GM23338 (cell line): ENCODE data around the gene TTC17. TPM values are rescaled to one million over a fixed set of nuclear protein-coding genes. Genes with fewer than 3 reads are reported as not detected.

ENCODE experiments used
- CREB1 ChIP-seq: fragments of 250-450 bp; sonication (Bioruptor Pico); IDR thresholded peaks from 2 replicates; pipeline ENCODE4 v1.5.0; 2020; ENCODE audit warnings: low read depth, mild to moderate bottlenecking, moderate library complexity
- CTCF ChIP-seq, 2 experiments: fragments of 200-600 bp in 1 of 2; sonication (generic) in 1 of 2; conservative IDR thresholded peaks; 2 replicates each; pipeline versions ENCODE4 v1.5.1 to v1.6.1; 2016 to 2017; ENCODE audit warnings: antibody characterized with exemption in 2 of 2, low read depth in 2 of 2, mild to moderate bottlenecking in 2 of 2, moderate library complexity in 1 of 2
- EZH2 ChIP-seq: fragments of 200-600 bp; sonication (generic); IDR thresholded peaks from one replicate; pipeline ENCODE4 v1.8.0; 2017; ENCODE audit warnings: antibody characterized with exemption, mild to moderate bottlenecking, low read depth; ENCODE audit not compliant: unreplicated experiment
- NANOG ChIP-seq: IDR thresholded peaks from 2 replicates; pipeline ENCODE4 v1.6.1; 2016; ENCODE audit warnings: antibody characterized with exemption, borderline replicate concordance
- REST ChIP-seq: IDR thresholded peaks from one replicate; pipeline ENCODE4 v1.6.1; 2018; ENCODE audit warnings: antibody characterized with exemption; ENCODE audit not compliant: unreplicated experiment
- ZNF462 ChIP-seq: fragments of 250-450 bp; sonication (Bioruptor Pico); IDR thresholded peaks from 2 replicates; pipeline ENCODE4 v1.5.0; 2020; ENCODE audit warnings: mild to moderate bottlenecking, moderate library complexity
- polyA plus RNA-seq: library from polyadenylated mRNA; unstranded; fragments of >200 nt; fragmentation: Nextera tagmentation; extraction: Ambion mirVana; gene quantifications from 2 replicates; pipeline ENCODE4 v1.2.1, GENCODE V29; 2016
- total RNA-seq: library from RNA; depleted of rRNA; stranded (reverse); fragments of >200 nt; shearing (Covaris generic); gene quantifications from 2 replicates; pipeline ENCODE4 v1.2.3, GENCODE V29; 2014

Gene TTC17
- total and polyA plus RNA-seq, 2 experiments from 2014 or later, result 59.3 to 87.9 TPM

GRCh38 chr11:43511959-43512358 is 153.2 kb downstream of the TTC17 start (continued):
- TF ChIP-seq ZNF462 (CRISPR knock-in tag) (no peak), EZH2 (no peak), NANOG (no peak), REST (no peak), CTCF (conservative IDR thresholded peaks at IDR 0.05; ENCODE audit: low read depth in 2 of 2) (no peak), CREB1 (no peak)
